Smooth muscle cell (in vitro differentiated cells): ENCODE measurements around the gene PVR. TPM values are rescaled to one million over a fixed set of nuclear protein-coding genes. Genes with fewer than 3 reads are reported as not detected.

Experiments used
- DNase-seq: peaks from one replicate; lab custom pipeline; 2025; ENCODE audit not compliant: unreplicated experiment; lab: John Stamatoyannopoulos, UW
- H2AFZ ChIP-seq: fragments of 200-600 bp; sonication (generic); 2 replicates; pipeline ENCODE4 v1.6.0; 2016; ENCODE audit warnings: antibody characterized with exemption, low read depth, mild to moderate bottlenecking
- H3F3A ChIP-seq: fragments of 200-600 bp; sonication (generic); 2 replicates; pipeline ENCODE4 v1.6.0; 2017; ENCODE audit warnings: antibody characterized with exemption, low read depth
- H3K27ac ChIP-seq: fragments of 200-600 bp; sonication (generic); 2 replicates; pipeline ENCODE4 v1.5.1; 2016; ENCODE audit warnings: low read depth, mild to moderate bottlenecking
- H3K27me3 ChIP-seq: fragments of 200-600 bp; sonication (generic); 2 replicates; pipeline ENCODE4 v1.6.1; 2016; ENCODE audit warnings: low read depth, mild to moderate bottlenecking
- H3K36me3 ChIP-seq: fragments of 200-600 bp; sonication (generic); 2 replicates; pipeline ENCODE4 v1.5.1; 2016; ENCODE audit warnings: low read depth
- H3K4me1 ChIP-seq: fragments of 200-600 bp; sonication (generic); 2 replicates; pipeline ENCODE4 v1.5.1; 2016; ENCODE audit warnings: low read depth
- H3K4me2 ChIP-seq: fragments of 200-600 bp; sonication (generic); 2 replicates; pipeline ENCODE4 v1.6.0; 2016; ENCODE audit warnings: mild to moderate bottlenecking
- H3K4me3 ChIP-seq: fragments of 200-600 bp; sonication (generic); 2 replicates; pipeline ENCODE4 v1.5.1; 2016; ENCODE audit warnings: mild to moderate bottlenecking
- H3K79me2 ChIP-seq: fragments of 200-600 bp; sonication (generic); 2 replicates; pipeline ENCODE4 v1.6.0; 2016; ENCODE audit warnings: low read depth, mild to moderate bottlenecking
- H3K9ac ChIP-seq: fragments of 200-600 bp; sonication (generic); 2 replicates; pipeline ENCODE4 v1.6.0; 2016; ENCODE audit warnings: low read depth
- H3K9me3 ChIP-seq: fragments of 200-600 bp; sonication (generic); replicated peaks from 2 replicates; pipeline ENCODE4 v1.5.1; 2016; ENCODE audit warnings: low read depth
- H4K20me1 ChIP-seq: fragments of 200-600 bp; sonication (generic); 2 replicates; pipeline ENCODE4 v1.6.0; 2016; ENCODE audit warnings: low read depth
- WGBS: methylation state at CpG from one replicate; pipeline ENCODE4 v1.1.7; 2016; ENCODE audit warnings: low lambda C conversion rate; 5-methylcytosine and 5-hydroxymethylcytosine counted together
- polyA plus RNA-seq: library from polyadenylated mRNA; unstranded; fragments of >200 nt; fragmentation: Nextera tagmentation; extraction: Ambion mirVana; gene quantifications from 2 replicates; pipeline ENCODE4 v1.2.1, GENCODE V29; 2016
- total RNA-seq: library from RNA; depleted of rRNA; stranded (reverse); fragments of >200 nt; gene quantifications from 2 replicates; pipeline ENCODE4 v1.2.3, GENCODE V29; 2014
- TF ChIP-seq, protein P1 (sequence below): fragments of 200-600 bp; sonication (generic); IDR thresholded peaks from 2 replicates; pipeline ENCODE4 v1.5.1; 2017; ENCODE audit warnings: borderline replicate concordance, mild to moderate bottlenecking, antibody characterized with exemption; ENCODE audit not compliant: insufficient read depth, poor library complexity, severe bottlenecking

The PVR gene
- total and polyA plus RNA-seq, 2 experiments from 2014 or later: 25.4 to 35.0 TPM

DNA sequence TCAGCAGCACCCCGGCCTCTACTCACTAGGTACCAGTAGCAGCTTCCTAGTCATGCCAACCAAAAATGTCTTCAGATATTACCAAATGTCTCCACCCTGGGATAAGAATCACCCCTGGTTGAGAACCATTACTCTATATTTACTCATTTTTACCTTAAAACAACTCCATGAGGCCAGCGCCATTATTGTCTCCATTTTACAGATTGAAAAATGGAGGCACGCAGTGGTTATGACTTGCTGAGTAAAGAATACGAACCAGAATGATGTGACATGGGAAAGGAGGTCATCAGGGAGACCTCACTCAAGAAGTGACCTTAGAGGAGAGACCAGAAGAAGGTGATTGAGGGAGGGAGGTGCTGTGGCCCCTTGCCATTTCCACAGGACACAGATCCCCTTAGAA is 29.8 kb downstream of the PVR start:
- Histone ChIP-seq H3K27ac (no peak overlapping the region), H3K36me3 (no peaks in the 10 kb centered on the region), H3K27me3 (no peaks in the 10 kb centered on the region), H3K9ac (no peak overlapping the region), H3F3A (peaks cover 4% of the 10 kb centered on the region), H3K4me2 (no peak overlapping the region), H2AFZ (no peak overlapping the region), H3K4me1 (no peaks in the 10 kb centered on the region), H3K4me3 (no peak overlapping the region), H4K20me1 (no peaks in the 10 kb centered on the region), H3K79me2 (no peaks in the 10 kb centered on the region), H3K9me3 (no peaks in the 10 kb centered on the region)
- no peak for DNase-seq
- TF ChIP-seq, protein P1, sequence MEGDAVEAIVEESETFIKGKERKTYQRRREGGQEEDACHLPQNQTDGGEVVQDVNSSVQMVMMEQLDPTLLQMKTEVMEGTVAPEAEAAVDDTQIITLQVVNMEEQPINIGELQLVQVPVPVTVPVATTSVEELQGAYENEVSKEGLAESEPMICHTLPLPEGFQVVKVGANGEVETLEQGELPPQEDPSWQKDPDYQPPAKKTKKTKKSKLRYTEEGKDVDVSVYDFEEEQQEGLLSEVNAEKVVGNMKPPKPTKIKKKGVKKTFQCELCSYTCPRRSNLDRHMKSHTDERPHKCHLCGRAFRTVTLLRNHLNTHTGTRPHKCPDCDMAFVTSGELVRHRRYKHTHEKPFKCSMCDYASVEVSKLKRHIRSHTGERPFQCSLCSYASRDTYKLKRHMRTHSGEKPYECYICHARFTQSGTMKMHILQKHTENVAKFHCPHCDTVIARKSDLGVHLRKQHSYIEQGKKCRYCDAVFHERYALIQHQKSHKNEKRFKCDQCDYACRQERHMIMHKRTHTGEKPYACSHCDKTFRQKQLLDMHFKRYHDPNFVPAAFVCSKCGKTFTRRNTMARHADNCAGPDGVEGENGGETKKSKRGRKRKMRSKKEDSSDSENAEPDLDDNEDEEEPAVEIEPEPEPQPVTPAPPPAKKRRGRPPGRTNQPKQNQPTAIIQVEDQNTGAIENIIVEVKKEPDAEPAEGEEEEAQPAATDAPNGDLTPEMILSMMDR: no peak
- 94% methylated on average over 4 of the region's 4 CpGs for WGBS

DNA sequence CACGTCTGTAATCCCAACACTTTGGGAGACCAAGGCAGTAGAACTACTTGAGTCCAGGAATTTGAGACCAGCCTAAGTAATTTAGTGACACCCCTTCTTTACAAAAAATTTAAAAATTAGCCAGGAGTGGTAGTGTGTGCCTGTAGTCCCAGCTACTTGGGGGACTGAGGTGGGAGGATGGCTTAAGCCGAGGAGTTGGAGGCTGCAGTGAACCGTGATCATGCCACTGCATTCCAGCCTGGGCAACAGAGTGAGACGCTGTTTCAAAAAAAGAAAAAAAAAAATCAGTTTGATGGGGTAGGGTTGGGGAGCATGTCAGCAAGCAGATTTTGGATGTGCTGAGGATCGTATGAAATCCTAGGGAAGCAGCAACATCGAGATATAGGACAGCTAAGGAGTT is 31.8 kb downstream of the PVR start:
- H4K20me1 ChIP-seq: no peaks in the 10 kb centered on the region
- H2AFZ ChIP-seq: no peak overlapping the region
- H3K36me3 ChIP-seq: no peaks in the 10 kb centered on the region
- no peak overlapping the region for H3K27ac ChIP-seq
- 94% methylated on average over 6 of the region's 6 CpGs for WGBS
- H3K4me2 ChIP-seq: no peak overlapping the region
- no peaks in the 10 kb centered on the region for H3K79me2 ChIP-seq
- no peaks in the 10 kb centered on the region for H3K9me3 ChIP-seq
- no peak overlapping the region for H3K4me3 ChIP-seq
- DNase-seq: no peak
- peaks cover 4% of the 10 kb centered on the region for H3F3A ChIP-seq
- no peaks in the 10 kb centered on the region for H3K4me1 ChIP-seq
- no peaks in the 10 kb centered on the region for H3K27me3 ChIP-seq
- TF ChIP-seq, protein P1: no peak
- H3K9ac ChIP-seq: no peak overlapping the region

DNA sequence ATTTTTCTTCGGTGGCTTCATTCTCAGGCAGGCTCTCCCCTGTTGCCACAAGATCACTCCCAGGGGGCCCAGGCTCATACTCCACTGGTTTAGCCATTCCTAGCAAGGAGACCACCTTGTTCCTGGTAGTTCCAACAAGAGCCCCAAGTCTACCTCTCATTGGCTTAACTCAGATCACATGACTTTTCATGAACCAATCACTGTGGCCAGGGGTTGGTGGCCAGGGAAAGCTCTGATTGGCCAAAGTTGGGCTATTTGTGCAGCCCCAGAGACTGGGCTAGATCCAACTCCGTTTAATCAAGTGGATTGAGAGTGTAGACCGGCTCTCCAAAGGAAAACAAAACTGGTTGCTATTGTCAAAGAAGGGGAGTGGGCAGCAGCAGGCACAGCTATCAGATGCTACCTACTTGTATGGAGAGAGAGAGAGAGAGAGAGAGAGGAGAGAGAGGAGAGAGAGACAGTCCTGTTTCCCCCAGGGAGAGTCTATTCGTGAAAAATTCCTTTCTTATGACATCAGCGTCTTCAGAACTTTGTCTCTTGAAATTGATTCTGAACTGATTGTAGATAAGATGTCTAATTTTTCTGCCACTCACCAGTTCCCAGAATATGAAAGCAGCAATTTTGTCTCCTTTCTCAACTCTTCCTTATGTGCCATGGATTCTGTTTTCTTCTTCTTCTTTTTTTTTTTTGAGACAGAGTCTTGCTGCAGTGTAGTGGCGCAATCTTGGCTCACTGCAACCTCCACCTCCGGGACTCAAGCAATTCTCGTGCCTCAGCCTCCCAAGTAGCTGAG is 33.5 kb downstream of the PVR start:
- WGBS: 60% methylated on average over 8 of the region's 8 CpGs
- H3K27me3 ChIP-seq: no peaks in the 10 kb centered on the region
- no peak for DNase-seq
- H3K4me3 ChIP-seq: no peak overlapping the region
- peaks cover 4% of the 10 kb centered on the region for H3F3A ChIP-seq
- no peak overlapping the region for H3K4me2 ChIP-seq
- TF ChIP-seq, protein P1: no peak
- no peak overlapping the region for H2AFZ ChIP-seq
- H3K36me3 ChIP-seq: no peaks in the 10 kb centered on the region
- no peaks in the 10 kb centered on the region for H3K4me1 ChIP-seq
- no peaks in the 10 kb centered on the region for H3K9me3 ChIP-seq
- no peak overlapping the region for H3K9ac ChIP-seq
- no peaks in the 10 kb centered on the region for H4K20me1 ChIP-seq
- no peaks in the 10 kb centered on the region for H3K79me2 ChIP-seq
- H3K27ac ChIP-seq: no peak overlapping the region

DNA sequence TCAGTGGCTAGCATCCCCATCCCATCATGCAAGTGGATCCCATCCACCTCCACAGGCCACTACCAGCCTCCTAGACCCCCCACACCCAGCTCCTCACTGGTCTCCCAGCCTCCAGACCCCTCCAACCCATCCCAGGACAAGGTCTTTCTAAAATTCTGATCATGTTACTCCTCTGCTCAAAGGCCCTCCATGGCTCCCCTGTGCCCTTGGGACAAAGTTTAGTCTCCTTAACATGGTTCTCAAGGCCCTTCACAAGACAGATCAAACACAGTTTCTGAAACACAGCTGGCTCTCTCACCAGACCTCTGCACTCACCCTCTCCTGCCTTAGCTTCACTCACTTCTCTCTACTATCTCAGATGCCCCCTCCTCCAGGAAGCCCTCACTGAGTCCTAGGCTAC is 36.8 kb downstream of the PVR start:
- no peaks in the 10 kb centered on the region for H3K27me3 ChIP-seq
- H3K79me2 ChIP-seq: no peaks in the 10 kb centered on the region
- H3F3A ChIP-seq: peaks cover 4% of the 10 kb centered on the region
- H4K20me1 ChIP-seq: no peaks in the 10 kb centered on the region
- H3K36me3 ChIP-seq: no peaks in the 10 kb centered on the region
- H3K4me1 ChIP-seq: no peaks in the 10 kb centered on the region
- no peak for DNase-seq
- H3K9ac ChIP-seq: no peak overlapping the region
- no peak overlapping the region for H3K27ac ChIP-seq
- TF ChIP-seq, protein P1: no peak
- no peak overlapping the region for H3K4me2 ChIP-seq
- H2AFZ ChIP-seq: no peak overlapping the region
- H3K4me3 ChIP-seq: no peak overlapping the region
- H3K9me3 ChIP-seq: no peaks in the 10 kb centered on the region
